GM12892 (cell line): ENCODE measurements around the gene MAST3.

ENCODE experiments used
- POLR2A ChIP-seq: IDR thresholded peaks from 2 replicates; pipeline ENCODE4 v1.6.1; 2011; ENCODE audit warnings: low read depth, low read length, control low read depth
- POLR2AphosphoS5 ChIP-seq: IDR thresholded peaks from 2 replicates; pipeline ENCODE4 v1.6.1; 2011; ENCODE audit warnings: low read depth, low read length, control low read depth

- TF ChIP-seq POLR2AphosphoS5 (no peak), POLR2A (no peak)
Observed at GRCh38 chr19:18160493-18160970, 63.0 kb downstream of the MAST3 start.
